HFFc6 (cell line): ENCODE data around the gene FAM98A. TPM values are rescaled to one million over a fixed set of nuclear protein-coding genes. Genes with fewer than 3 reads are reported as not detected.

Experiments
- DNase-seq: peaks from one replicate; pipeline ENCODE4 v3.0.0-alpha.2; 2018
- H3K27ac Mint-ChIP-seq: 2 replicates; pipeline ENCODE4 v1.8.0; 2020; ENCODE audit warnings: mild to moderate bottlenecking, mixed read lengths
- H3K27me3 Mint-ChIP-seq: 2 replicates; pipeline ENCODE4 v1.8.0; 2021; ENCODE audit warnings: mild to moderate bottlenecking, moderate library complexity, mixed read lengths; ENCODE audit not compliant: insufficient read depth
- H3K36me3 Mint-ChIP-seq: 2 replicates; pipeline ENCODE4 v1.8.0; 2021; ENCODE audit warnings: low read depth, mixed read lengths
- H3K4me1 Mint-ChIP-seq: 2 replicates; pipeline ENCODE4 v1.8.0; 2020; ENCODE audit warnings: low read depth, mixed read lengths
- H3K4me3 Mint-ChIP-seq: 2 replicates; pipeline ENCODE4 v1.8.0; 2020; ENCODE audit warnings: mild to moderate bottlenecking, moderate library complexity, mixed read lengths
- H3K9me3 Mint-ChIP-seq: 2 replicates; pipeline ENCODE4 v1.8.0; 2020; ENCODE audit warnings: mild to moderate bottlenecking, mixed read lengths
- CTCF ChIP-seq: fragments of 200-600 bp; sonication (generic); IDR thresholded peaks from 2 replicates; pipeline ENCODE4 v1.5.0; 2021; ENCODE audit warnings: antibody characterized with exemption, mild to moderate bottlenecking
- total RNA-seq, 6 experiments: library from RNA; stranded (reverse); fragmentation: NEBNext Ultra II Directional; extraction: Animal tissue kit (Norgen Biotek cat#: 25700); gene quantifications; 2 replicates in 1 of 6; 3 replicates in 5 of 6; pipeline ENCODE4 v1.2.3, GENCODE V29; 2021

FAM98A gene
- total RNA-seq, 6 experiments from 2014 or later = 144 to 178 (median 167) TPM

GRCh38 chr2:33633315-33633714 is 34.2 kb upstream of the FAM98A start:
- Mint-ChIP-seq H3K4me3 (no peak overlapping the region), H3K27ac (no peak overlapping the region), H3K27me3 (no peaks in the 10 kb centered on the region), H3K36me3 (no peaks in the 10 kb centered on the region), H3K9me3 (no peaks in the 10 kb centered on the region), H3K4me1 (no peaks in the 10 kb centered on the region)
- no peak for TF ChIP-seq CTCF
- no peak for DNase-seq

- Mint-ChIP-seq H3K4me3 (no peak overlapping the region), H3K9me3 (no peaks in the 10 kb centered on the region), H3K4me1 (no peaks in the 10 kb centered on the region), H3K36me3 (no peaks in the 10 kb centered on the region), H3K27ac (no peak overlapping the region), H3K27me3 (no peaks in the 10 kb centered on the region)
- no peak for TF ChIP-seq CTCF
- DNase-seq = no peak
These were observed 33.7 kb upstream of the FAM98A start for GRCh38 chr2:33632831-33633230.

- Mint-ChIP-seq H3K4me3 (no peak overlapping the region), H3K4me1 (no peaks in the 10 kb centered on the region), H3K27me3 (no peaks in the 10 kb centered on the region; the same call in 1 of the 2 replicates), H3K36me3 (no peaks in the 10 kb centered on the region), H3K27ac (no peak overlapping the region), H3K9me3 (no peaks in the 10 kb centered on the region)
- TF ChIP-seq CTCF = no peak
- DNase-seq = no peak
These were observed 29.1 kb upstream of the FAM98A start for GRCh38 chr2:33628031-33628827.

GRCh38 chr2:33619028-33619427 is 19.9 kb upstream of the FAM98A start:
- Mint-ChIP-seq H3K4me1 (peaks cover 9% of the 10 kb centered on the region; the same call in 1 of the 2 replicates), H3K4me3 (no peak overlapping the region), H3K27ac (no peak overlapping the region), H3K9me3 (peaks cover 5% of the 10 kb centered on the region; the same call in 1 of the 2 replicates), H3K36me3 (no peaks in the 10 kb centered on the region; the same call in 1 of the 2 replicates), H3K27me3 (no peaks in the 10 kb centered on the region; the same call in 1 of the 2 replicates)
- TF ChIP-seq CTCF = no peak
- DNase-seq = no peak

- no peak for TF ChIP-seq CTCF
- H3K27ac Mint-ChIP-seq = no peak overlapping the region
- H3K27me3 Mint-ChIP-seq = no peaks in the 10 kb centered on the region; the same call in 1 of the 2 replicates
- H3K9me3 Mint-ChIP-seq = peaks cover 5% of the 10 kb centered on the region; the same call in 1 of the 2 replicates
- no peak overlapping the region for H3K4me3 Mint-ChIP-seq
- no peaks in the 10 kb centered on the region; the same call in 1 of the 2 replicates for H3K36me3 Mint-ChIP-seq
- H3K4me1 Mint-ChIP-seq = peaks cover 9% of the 10 kb centered on the region; the same call in 1 of the 2 replicates
- DNase-seq = no peak
These were observed 18.9 kb upstream of the FAM98A start for GRCh38 chr2:33617989-33618388.
